Measurements from ENCODE around the gene TACR3.

DNA sequence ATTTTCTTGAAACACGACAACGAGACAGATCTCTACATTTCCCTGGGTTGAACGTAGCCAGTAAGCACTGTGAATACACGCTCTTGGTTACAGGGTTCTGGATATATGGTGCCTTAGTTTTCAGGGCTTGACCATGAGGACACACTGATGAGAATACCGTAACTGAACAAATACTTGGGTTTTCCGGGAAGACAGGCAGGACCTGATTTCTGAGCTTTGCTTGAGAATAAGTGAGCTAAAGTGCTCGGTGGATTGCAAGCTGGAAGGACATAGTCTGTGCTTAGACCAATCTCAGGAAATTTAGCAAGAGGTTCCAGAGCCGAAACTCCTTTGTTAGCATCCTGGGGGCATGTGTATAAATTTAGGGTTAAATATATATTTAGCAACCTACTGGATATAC, 876 bp upstream of the TACR3 start:
- TF ChIP-seq, protein P1, sequence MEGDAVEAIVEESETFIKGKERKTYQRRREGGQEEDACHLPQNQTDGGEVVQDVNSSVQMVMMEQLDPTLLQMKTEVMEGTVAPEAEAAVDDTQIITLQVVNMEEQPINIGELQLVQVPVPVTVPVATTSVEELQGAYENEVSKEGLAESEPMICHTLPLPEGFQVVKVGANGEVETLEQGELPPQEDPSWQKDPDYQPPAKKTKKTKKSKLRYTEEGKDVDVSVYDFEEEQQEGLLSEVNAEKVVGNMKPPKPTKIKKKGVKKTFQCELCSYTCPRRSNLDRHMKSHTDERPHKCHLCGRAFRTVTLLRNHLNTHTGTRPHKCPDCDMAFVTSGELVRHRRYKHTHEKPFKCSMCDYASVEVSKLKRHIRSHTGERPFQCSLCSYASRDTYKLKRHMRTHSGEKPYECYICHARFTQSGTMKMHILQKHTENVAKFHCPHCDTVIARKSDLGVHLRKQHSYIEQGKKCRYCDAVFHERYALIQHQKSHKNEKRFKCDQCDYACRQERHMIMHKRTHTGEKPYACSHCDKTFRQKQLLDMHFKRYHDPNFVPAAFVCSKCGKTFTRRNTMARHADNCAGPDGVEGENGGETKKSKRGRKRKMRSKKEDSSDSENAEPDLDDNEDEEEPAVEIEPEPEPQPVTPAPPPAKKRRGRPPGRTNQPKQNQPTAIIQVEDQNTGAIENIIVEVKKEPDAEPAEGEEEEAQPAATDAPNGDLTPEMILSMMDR (conservative IDR thresholded peaks at IDR 0.05 in 1 of 2, IDR thresholded peaks at IDR 0.05 in 1 of 2; ENCODE audit: low read depth in 1 of 2, low read length in 2 of 2) = no peak
- TF ChIP-seq EZH2 (IDR thresholded peaks at IDR 0.05; ENCODE audit: low read length, missing control alignments) = no peak

All from fibroblast of lung (primary cell).